Lower leg skin (tissue), 3 donors: Measurements from ENCODE around the gene FGGY.

Experiments used
- POLR2A ChIP-seq, 2 donors: fragments of 450-650 bp; IDR thresholded peaks; one replicate each; pipeline ENCODE4 v1.6.1; 2016 to 2017; ENCODE audit warnings: antibody characterized with exemption in 2 of 2, mild to moderate bottlenecking in 1 of 2, moderate library complexity in 1 of 2
- TF ChIP-seq, protein P1 (sequence below), 3 donors: fragments of 450-650 bp; IDR thresholded peaks; one replicate each; pipeline ENCODE4 v1.5.1; 2016; ENCODE audit warnings: antibody characterized with exemption in 3 of 3, mild to moderate bottlenecking in 3 of 3, moderate library complexity in 2 of 3

DNA sequence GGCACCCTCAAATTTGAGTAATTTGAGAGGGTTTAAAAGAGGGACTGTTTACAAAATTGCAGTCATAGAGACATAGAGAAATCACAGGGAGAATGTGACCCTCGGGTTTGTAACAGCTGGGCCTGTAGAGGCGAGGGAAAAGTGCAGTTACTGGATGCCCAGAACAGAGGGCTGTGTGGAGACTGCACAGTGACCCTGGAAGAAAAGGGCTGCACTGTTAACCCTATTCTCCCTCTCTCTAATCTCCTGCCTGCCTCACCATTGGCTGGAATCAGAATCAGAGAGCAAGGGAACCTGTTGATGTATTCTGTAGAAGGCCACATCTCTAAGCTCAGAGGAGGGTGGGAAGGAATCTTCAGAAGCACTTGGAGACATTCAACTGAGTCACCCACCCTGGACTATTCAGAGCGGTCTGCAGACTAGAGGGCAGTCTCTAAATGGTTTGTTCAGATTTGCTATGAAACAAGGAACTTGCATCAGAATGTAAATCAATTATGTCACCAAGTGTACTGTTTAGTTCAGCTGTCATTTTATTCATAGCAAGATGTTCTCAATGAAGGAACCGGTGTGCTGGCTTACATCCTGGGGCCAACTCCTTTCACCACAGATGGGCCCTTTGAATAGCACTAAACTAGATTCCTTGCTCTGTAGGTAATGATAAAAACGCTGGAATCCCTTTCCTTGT, 385.6 kb downstream of the FGGY start:
- TF ChIP-seq, protein P1, sequence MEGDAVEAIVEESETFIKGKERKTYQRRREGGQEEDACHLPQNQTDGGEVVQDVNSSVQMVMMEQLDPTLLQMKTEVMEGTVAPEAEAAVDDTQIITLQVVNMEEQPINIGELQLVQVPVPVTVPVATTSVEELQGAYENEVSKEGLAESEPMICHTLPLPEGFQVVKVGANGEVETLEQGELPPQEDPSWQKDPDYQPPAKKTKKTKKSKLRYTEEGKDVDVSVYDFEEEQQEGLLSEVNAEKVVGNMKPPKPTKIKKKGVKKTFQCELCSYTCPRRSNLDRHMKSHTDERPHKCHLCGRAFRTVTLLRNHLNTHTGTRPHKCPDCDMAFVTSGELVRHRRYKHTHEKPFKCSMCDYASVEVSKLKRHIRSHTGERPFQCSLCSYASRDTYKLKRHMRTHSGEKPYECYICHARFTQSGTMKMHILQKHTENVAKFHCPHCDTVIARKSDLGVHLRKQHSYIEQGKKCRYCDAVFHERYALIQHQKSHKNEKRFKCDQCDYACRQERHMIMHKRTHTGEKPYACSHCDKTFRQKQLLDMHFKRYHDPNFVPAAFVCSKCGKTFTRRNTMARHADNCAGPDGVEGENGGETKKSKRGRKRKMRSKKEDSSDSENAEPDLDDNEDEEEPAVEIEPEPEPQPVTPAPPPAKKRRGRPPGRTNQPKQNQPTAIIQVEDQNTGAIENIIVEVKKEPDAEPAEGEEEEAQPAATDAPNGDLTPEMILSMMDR (IDR thresholded peaks at IDR 0.05) = no peak
- no peak for TF ChIP-seq POLR2A (IDR thresholded peaks at IDR 0.05)
